ENCODE data around the gene TBX19.

TBX19 gene

GRCh38 chr1:168340781-168341482 lies 60.3 kb downstream of the TBX19 start:
- TF ChIP-seq, protein P1, sequence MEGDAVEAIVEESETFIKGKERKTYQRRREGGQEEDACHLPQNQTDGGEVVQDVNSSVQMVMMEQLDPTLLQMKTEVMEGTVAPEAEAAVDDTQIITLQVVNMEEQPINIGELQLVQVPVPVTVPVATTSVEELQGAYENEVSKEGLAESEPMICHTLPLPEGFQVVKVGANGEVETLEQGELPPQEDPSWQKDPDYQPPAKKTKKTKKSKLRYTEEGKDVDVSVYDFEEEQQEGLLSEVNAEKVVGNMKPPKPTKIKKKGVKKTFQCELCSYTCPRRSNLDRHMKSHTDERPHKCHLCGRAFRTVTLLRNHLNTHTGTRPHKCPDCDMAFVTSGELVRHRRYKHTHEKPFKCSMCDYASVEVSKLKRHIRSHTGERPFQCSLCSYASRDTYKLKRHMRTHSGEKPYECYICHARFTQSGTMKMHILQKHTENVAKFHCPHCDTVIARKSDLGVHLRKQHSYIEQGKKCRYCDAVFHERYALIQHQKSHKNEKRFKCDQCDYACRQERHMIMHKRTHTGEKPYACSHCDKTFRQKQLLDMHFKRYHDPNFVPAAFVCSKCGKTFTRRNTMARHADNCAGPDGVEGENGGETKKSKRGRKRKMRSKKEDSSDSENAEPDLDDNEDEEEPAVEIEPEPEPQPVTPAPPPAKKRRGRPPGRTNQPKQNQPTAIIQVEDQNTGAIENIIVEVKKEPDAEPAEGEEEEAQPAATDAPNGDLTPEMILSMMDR (IDR thresholded peaks at IDR 0.05; ENCODE audit: insufficient read depth, low read depth, low read length, missing control alignments), result no peak
- peak; percentile 49 for DNase-seq (ENCODE audit: low read depth)
- H3K4me3 ChIP-seq (ENCODE audit: low read depth, low read length), result no peak overlapping the region

DNA sequence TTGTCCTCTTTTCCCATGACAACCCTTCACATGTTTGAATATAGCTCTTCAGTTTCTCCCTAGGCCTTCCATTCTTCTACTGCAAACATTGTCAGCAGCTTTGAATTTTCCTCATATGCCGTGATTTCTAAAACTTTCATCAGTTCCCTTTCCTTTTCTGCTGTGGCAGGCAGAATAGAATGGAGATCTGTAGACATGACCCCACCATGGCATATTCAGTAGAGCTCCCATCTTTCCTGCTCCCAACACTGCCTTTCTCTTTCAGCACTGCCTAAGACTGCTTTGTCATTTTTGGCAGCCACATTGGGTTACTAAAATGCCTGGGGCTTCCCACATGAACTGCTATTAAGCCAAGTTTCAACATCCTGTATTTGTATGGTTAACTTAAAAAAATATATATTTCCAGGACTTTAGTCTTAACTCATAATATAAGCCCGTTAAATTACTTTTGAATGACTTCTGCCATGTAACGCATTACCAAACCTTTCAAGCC lies 60.9 kb downstream of the TBX19 start:
- no peak for DNase-seq (ENCODE audit: low read depth)
- H3K4me3 ChIP-seq (ENCODE audit: low read depth, low read length), result no peak overlapping the region
- TF ChIP-seq, protein P1 (IDR thresholded peaks at IDR 0.05; ENCODE audit: insufficient read depth, low read depth, low read length, missing control alignments), result no peak

- H3K4me3 ChIP-seq (ENCODE audit: low read depth, low read length), result no peak overlapping the region
- DNase-seq (ENCODE audit: low read depth), result peak; percentile 91
- TF ChIP-seq, protein P1 (IDR thresholded peaks at IDR 0.05; ENCODE audit: insufficient read depth, low read depth, low read length, missing control alignments), result peak; percentile 86
These were observed 62.0 kb downstream of the TBX19 start for GRCh38 chr1:168342572-168343280.

DNA sequence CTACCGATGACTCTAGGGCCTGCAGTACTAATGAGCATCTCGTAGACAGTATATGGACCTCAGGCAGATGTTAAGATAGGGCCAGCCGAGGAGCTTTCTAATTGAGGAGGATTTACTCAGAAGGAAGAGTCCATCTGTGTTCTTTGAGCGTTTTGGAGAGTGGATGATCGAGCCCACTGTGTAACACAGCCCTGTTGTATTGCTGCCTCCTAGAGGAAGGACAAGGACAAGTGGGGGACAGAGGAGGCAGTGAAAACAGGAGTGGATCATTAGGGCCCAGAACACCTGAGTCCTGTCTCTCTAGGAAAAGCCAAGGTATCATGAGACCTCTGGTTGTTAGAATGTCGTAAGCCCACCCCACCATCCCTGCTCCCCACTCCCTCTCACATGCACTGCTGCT lies 62.9 kb downstream of the TBX19 start:
- H3K4me3 ChIP-seq (ENCODE audit: low read depth, low read length), result no peak overlapping the region
- DNase-seq (ENCODE audit: low read depth), result no peak
- TF ChIP-seq, protein P1 (IDR thresholded peaks at IDR 0.05; ENCODE audit: insufficient read depth, low read depth, low read length, missing control alignments), result no peak

GRCh38 chr1:168344517-168344916 lies 63.8 kb downstream of the TBX19 start:
- no peak for DNase-seq (ENCODE audit: low read depth)
- no peak overlapping the region for H3K4me3 ChIP-seq (ENCODE audit: low read depth, low read length)
- TF ChIP-seq, protein P1 (IDR thresholded peaks at IDR 0.05; ENCODE audit: insufficient read depth, low read depth, low read length, missing control alignments), result no peak

DNA sequence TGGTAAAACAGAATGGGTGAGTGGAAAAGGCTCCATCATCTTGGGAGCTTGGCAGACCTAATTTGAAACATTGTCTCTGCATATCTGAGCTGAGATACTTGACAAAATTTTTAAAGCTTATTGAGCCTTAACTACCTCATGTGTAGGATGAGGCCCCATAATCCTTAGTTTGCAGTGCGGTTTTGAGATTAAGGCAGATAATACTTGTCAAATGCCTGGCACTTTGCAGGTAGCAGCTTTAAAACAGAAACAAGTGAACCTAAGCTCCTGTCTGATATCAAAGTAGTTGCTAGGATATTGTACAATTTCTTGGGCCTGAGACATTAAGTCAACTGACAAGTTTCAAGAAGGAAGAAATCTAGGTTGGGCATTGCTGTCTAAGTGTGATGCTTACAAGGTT lies 65.3 kb downstream of the TBX19 start:
- no peak overlapping the region for H3K4me3 ChIP-seq (ENCODE audit: low read depth, low read length)
- no peak for DNase-seq (ENCODE audit: low read depth)
- TF ChIP-seq, protein P1 (IDR thresholded peaks at IDR 0.05; ENCODE audit: insufficient read depth, low read depth, low read length, missing control alignments), result no peak

Measured in GM12865 (cell line).